Erythroblast (primary cell): Measurements from ENCODE around the gene MKLN1.
A peak's percentile ranks its signal among the peaks of the same experiment; 100 is the strongest.
"Not testable (repeated sequence)": the region's sequence is repeated elsewhere in the genome, so short reads cannot be mapped to it uniquely, and the experiment has no call there.

Experiments used
- DNase-seq, 2 experiments: peaks; one replicate each; lab custom pipeline; 2025; lab: John Stamatoyannopoulos, UW
- GATA1 ChIP-seq: IDR thresholded peaks from 2 replicates; pipeline ENCODE4 v1.6.1; 2011; ENCODE audit warnings: low read depth, mild to moderate bottlenecking, control low read depth, low read length, moderate library complexity
- POLR2A ChIP-seq: IDR thresholded peaks from 2 replicates; pipeline ENCODE4 v1.6.1; 2011; ENCODE audit warnings: mild to moderate bottlenecking, low read length

MKLN1 gene

DNA sequence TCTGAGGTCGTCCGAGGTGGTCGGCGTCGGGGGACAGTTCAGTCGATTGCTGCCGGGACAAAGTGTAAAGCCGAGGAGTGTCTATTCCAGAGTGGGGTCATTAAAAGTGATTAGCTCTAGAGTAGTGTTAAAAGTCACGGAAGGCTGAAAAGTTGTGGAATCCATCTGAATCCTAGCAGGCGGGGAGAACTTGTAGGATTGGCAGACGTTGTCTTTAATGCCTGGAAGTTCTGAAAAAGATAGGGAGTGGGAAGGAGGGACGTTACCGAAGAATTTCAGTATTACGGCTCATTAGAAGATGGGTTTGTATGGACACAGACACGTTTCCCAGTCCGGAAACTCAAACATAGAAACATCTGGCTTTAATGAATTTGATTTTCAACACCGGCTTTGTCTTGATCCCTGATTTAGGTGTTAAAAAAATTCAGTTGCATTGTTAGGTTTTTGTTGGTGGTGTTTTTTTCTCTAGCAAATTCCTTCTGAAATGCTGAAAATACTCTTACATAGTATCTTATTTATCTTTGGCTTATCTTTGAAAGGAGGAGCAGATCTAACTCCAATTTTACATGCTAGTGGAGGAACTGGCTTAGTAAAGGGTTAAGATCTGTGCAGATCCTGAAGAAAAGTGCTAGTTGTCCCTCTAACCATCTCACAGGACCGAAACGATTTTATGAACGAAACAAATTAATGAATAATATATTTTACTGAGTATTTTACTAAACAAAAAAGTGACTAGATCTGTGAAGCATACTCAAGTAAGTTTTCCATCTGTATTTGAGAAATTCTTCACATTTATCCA, 900 bp downstream of the MKLN1 start:
- peak; percentile 51 to 53 for DNase-seq
- no peak for TF ChIP-seq GATA1
- TF ChIP-seq POLR2A: no peak

DNA sequence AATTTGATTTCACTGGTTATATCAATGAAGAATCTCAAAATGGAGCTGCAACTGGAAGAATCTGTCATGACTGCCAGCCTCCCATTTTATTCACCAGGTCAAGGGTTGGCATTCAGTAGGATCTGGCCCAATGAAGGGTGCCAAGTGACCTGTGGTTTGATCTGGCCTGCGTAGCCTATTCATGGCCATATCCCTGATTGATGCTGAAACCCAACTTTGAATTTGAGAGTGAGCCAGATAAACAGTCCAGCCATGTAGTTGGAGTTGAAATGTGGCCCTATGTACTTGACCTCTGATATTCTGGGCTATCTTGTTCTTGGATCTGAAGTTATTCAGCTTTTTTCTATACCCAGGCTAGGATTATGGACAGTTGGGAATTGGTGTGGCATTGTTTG, 1.5 kb downstream of the MKLN1 start:
- TF ChIP-seq GATA1: no peak
- TF ChIP-seq POLR2A: no peak
- peak; percentile 32 to 51 for DNase-seq

DNA sequence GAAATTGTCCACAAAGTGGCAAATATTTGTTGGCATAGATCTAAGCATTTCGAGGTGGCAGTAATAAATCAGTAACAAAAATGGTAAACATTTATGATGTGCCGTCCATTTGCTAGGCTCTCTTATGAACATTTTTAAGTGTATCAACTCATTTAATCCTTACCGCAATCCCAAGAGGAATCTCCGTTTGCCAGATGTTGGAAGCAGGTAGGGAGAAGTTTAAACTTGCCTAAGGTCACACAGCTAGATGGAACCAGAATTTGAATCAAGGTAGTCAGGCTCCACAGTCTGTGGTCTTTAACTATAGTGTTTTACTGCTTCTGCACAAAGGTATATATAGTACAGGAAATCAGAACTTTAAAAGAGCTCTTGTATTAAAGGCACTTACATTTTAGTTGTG, 2.6 kb downstream of the MKLN1 start:
- TF ChIP-seq POLR2A: no peak
- TF ChIP-seq GATA1: no peak
- no peak for DNase-seq

DNA sequence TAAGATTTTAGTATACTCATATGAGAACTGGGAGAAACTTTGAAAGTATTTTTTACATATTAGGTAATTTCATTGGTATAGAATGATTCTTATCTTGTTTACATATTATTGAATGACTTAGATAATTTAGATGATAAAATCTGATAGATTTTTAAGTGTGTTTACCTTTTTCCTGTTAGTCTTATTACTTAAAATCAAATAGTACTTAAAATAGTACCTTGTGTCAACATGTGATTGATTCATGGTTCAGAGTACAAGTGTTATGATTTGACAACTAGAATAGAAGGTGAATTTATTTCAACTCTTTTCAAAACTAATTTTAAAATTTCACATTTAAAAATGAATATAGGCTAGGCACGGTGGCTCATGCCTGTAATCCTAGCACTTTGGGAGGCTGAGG, 4.1 kb downstream of the MKLN1 start:
- no peak for DNase-seq
- no peak for TF ChIP-seq GATA1
- no peak for TF ChIP-seq POLR2A

DNA sequence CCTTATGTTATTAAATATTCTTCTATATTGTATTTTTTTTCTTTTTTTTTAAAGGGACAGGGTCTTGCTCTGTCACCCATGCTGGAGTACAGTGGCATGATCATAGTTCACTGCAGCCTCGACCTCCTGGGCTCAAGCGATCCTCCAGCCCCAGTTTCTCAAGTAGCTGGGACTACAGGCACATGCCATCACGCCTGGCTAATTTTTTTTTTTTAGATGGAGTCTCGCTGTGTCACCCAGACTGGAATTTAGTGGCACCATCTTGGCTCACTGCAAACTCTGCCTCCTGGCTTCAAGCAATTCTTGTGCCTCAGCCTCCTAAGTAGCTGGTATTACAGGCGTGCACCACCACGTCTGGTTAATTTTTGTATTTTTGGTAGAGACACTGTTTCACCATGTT, 5.1 kb downstream of the MKLN1 start:
- not testable (repeated sequence) for DNase-seq

DNA sequence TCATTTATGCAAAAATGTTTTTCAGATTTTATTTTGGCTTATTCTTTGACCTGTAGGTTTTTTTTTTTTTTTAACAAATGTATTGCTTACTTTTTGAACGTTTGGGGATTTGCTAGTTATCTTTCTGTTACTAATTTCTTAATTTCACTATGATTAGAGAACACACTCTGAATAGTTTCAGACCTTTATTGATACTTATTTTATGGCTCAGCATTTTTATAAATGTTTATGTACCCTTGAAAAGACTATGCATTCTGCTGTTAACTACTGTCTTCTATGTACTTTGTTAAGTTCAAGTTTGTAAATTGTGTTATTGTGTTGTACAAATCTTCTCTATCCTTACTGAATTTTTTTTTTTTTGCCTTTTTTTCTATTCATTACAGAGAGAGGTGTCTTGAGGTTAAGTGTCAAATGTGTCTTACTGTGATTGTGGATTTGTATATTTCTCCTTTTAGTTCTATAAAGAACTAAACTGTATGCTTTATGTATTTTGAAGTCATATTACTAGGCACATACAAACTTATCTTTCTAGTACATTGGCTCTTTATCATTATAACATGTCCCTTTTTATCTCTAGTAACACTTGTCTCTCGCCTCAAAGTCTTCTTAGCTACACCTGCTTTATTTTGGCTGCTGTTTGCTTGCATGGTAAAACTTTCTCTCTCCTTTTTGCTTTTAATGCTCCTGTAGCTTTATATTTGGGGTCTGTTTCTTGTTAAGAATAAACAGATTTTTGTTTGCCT, 8.1 kb downstream of the MKLN1 start:
- peak; percentile 60 to 83 for DNase-seq
- TF ChIP-seq POLR2A (no peak), GATA1 (no peak)

DNA sequence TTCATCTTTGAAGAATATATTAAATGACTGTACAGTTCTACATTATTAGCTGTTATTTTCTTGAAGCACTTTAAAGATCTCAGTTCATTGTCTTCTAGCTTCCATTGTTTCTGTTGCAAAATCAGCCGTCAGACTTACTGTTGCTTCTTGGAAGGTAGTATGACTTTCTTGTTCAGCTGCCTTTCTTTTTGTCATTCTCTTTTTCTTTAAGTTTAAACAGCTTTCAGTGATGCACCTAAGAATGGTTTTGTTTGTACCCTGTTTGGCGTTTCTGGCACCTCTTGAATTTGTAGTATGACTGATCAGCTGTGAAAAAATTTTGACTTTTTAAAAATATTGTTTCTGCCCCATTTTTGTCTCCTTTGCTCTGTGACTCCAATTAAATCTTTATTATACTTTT, 9.3 kb downstream of the MKLN1 start:
- peak; percentile 64 to 71 for DNase-seq
- TF ChIP-seq GATA1: no peak
- TF ChIP-seq POLR2A: no peak

DNA sequence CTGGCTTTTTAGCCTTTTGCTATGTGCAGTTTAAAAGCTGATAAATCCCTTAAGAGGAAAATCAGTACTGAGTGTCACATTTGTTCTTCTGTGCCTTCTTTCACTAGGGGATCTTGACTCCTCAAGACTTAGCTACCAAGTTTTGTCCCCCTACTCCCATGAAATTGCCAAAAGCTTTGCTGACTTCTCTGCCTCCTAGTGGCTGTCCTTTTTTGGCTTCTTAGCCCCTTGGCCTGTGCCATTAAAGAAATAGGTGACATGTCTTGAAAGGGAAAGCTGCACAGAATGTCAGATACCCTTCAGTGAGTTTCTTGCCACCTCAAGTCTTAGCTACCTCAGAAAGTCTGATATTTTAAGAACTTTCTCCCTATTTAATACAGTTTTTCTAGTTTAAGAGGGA, 10.5 kb downstream of the MKLN1 start:
- DNase-seq: no peak
- TF ChIP-seq GATA1 (no peak), POLR2A (no peak)

DNA sequence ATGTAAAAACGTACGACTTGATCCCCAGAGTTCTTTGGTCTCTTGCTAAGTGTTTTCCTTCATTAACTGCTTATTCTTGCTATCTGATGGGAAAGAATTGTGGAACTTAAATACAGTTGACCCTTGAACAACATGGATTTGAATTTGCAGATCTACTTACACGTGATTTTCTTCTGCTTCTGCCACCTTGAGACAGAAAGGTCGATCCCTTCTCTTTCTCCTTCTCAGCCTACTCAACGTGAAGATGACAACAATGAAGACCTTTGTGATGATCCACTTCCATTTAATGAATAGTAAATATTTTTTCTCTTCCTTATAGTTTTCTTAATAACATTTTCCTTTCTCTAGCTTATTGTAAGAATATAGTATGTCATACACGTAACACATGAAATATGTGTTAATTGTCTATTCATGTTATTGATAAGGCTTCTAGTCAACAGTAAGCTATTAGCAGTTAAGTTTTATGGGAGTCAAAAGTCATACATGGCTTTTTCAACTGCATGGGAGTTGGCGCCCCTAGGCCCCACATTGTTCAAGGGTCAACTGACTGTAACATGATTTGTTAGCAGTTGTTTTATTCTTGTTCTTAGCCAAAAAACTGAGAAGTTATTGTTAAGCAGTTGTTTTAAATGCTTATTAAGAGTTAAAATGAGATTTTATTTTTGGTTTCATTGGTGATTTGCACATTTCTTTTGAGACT, 11.2 kb downstream of the MKLN1 start:
- TF ChIP-seq GATA1 (no peak), POLR2A (no peak)
- no peak for DNase-seq

DNA sequence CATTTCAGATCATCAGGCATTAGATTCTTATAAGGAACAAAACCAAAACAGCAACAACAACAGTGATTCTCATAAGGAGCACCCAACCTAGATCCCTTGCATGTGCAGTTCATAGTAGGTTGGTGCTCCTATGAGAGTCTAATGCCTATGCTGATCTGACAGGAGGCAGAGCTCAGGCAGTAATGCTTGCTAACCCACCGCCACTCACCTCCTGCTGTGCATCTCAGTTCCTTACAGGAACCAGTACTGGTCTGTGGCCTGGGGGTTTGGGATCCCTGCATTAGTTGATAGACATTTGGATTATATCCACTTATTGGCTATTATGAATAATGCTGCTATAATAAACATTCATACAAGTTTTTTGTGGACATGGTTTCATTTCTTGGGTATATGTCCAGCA, 14.0 kb downstream of the MKLN1 start:
- DNase-seq: no peak
- TF ChIP-seq POLR2A (no peak), GATA1 (no peak)

DNA sequence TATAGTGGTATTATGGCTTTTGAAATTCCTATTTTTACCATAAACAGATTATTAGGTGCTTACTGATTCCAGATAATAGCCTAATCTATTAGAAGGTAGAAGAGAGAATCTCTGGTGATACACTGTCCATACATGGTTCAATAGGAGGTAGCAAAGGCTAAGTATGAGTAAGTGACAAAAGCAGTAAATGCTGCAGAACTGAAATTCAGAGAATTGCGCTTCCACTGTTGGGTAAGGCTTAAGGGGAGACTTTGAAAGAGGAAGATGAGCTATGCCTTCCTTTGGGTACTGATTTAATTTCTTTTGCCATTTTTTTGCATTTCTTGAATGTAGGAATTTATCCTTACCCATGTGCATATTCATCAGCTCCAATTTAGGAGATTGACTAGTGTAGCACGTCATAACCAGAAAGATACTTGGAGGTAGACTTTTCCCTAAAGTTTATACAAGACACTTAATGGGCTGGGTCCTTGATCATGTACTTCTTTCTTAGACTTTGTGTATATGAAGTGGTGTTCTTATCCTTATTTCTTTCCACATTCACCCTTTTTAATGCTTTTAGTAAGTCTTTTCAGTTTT, 15.3 kb downstream of the MKLN1 start:
- DNase-seq: no peak
- no peak for TF ChIP-seq GATA1
- TF ChIP-seq POLR2A: no peak

DNA sequence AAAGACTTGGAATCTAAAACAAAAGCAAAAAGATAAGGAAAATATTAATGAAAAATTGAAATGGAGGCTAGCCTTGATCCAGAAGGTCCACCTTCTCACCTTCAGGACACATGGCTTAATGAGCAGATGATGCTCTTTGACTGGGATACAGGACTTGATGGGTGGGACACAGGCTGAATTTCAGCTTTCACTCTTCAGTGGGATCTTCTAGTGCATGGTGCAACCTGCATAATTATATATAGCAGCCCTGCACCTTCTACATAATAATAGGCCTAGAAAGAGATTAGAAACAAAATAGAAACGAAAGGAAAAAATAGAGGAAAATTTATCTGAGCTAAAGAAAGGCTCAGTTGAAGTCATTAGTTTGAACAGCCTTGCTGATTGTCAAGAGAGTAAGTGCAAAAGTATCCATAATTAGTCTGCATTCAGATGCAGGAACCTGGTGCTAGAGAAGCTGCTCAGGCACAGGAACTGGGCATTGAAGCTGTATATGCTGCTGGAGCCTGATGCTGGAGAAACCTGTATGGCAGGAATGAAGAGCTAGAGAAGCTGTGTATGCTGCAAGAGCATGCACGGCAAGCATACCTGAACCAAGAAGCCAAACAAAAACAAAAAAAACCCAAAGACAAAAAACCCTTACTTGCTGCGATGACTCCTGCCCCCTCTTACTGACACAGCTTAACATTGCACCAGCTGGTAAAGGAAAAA, 19.4 kb downstream of the MKLN1 start:
- no peak for DNase-seq
- TF ChIP-seq GATA1 (no peak), POLR2A (no peak)

DNA sequence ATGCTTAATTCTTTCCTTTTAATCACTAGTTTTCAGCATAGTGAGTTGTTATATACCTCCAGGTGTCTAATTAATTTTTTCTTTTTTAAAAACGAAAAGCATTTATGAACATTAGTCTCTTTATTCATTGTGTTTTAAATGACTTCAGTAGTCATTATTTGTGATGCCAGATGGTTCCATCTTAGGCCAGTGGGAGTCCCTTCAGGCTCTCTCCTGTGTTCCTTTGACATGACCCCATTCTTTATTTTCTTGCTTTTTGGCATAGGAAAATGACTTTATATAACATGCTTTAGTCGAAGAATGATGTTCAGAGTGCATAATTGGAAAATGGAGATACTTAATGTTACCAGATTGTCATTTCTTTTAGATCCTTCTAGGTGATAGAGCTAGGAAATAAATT, 24.4 kb downstream of the MKLN1 start:
- TF ChIP-seq POLR2A: no peak
- no peak for TF ChIP-seq GATA1
- no peak for DNase-seq
